ENCODE data around the gene KRTAP5-8. TPM values are rescaled to one million over a fixed set of nuclear protein-coding genes. Genes with fewer than 3 reads are reported as not detected.

Gene KRTAP5-8
- total RNA-seq, 4 donors from 2014 or later = 0.82 TPM; not detected in 3

GRCh38 chr11:71542879-71543777, 5.3 kb downstream of the KRTAP5-8 start:
- DNase-seq (no peak), ATAC-seq (no peak)

GRCh38 chr11:71543866-71544265, 6.0 kb downstream of the KRTAP5-8 start:
- no peaks in the 10 kb centered on the region for H3K36me3 ChIP-seq
- no peaks in the 10 kb centered on the region for H3K9me3 ChIP-seq
- DNase-seq (no peak), ATAC-seq (no peak)
- H3K27me3 ChIP-seq = no peaks in the 10 kb centered on the region
- no peak for TF ChIP-seq POLR2A (IDR thresholded peaks at IDR 0.05)
- TF ChIP-seq, protein P1, sequence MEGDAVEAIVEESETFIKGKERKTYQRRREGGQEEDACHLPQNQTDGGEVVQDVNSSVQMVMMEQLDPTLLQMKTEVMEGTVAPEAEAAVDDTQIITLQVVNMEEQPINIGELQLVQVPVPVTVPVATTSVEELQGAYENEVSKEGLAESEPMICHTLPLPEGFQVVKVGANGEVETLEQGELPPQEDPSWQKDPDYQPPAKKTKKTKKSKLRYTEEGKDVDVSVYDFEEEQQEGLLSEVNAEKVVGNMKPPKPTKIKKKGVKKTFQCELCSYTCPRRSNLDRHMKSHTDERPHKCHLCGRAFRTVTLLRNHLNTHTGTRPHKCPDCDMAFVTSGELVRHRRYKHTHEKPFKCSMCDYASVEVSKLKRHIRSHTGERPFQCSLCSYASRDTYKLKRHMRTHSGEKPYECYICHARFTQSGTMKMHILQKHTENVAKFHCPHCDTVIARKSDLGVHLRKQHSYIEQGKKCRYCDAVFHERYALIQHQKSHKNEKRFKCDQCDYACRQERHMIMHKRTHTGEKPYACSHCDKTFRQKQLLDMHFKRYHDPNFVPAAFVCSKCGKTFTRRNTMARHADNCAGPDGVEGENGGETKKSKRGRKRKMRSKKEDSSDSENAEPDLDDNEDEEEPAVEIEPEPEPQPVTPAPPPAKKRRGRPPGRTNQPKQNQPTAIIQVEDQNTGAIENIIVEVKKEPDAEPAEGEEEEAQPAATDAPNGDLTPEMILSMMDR (IDR thresholded peaks at IDR 0.05 in 4 of 5, conservative IDR thresholded peaks at IDR 0.05 in 1 of 5) = no peak
- no peaks in the 10 kb centered on the region for H3K4me1 ChIP-seq
- in situ Hi-C loops (cut with MboI; ENCODE audit: low sequenced_read_pairs in 4 of 4) = no loop called here
- H3K27ac ChIP-seq = no peak overlapping the region
- intact Hi-C loops (cut with DNase I; ENCODE audit: low total_unique reads) = no loop called here
- no peak overlapping the region for H3K4me3 ChIP-seq

More at GRCh38 chr11:71542879-71543777, 5.3 kb downstream of the KRTAP5-8 start:
- Histone ChIP-seq H3K4me3 (no peak overlapping the region), H3K27ac (no peak overlapping the region), H3K4me1 (no peaks in the 10 kb centered on the region), H3K36me3 (no peaks in the 10 kb centered on the region), H3K27me3 (no peaks in the 10 kb centered on the region), H3K9me3 (no peaks in the 10 kb centered on the region)
- intact Hi-C loops (cut with DNase I; ENCODE audit: low total_unique reads) (no loop called here), in situ Hi-C loops (cut with MboI; ENCODE audit: low sequenced_read_pairs in 4 of 4) (no loop called here)
- no peak for TF ChIP-seq POLR2A (IDR thresholded peaks at IDR 0.05)
- TF ChIP-seq, protein P1 (IDR thresholded peaks at IDR 0.05 in 4 of 5, conservative IDR thresholded peaks at IDR 0.05 in 1 of 5) = no peak

DNA sequence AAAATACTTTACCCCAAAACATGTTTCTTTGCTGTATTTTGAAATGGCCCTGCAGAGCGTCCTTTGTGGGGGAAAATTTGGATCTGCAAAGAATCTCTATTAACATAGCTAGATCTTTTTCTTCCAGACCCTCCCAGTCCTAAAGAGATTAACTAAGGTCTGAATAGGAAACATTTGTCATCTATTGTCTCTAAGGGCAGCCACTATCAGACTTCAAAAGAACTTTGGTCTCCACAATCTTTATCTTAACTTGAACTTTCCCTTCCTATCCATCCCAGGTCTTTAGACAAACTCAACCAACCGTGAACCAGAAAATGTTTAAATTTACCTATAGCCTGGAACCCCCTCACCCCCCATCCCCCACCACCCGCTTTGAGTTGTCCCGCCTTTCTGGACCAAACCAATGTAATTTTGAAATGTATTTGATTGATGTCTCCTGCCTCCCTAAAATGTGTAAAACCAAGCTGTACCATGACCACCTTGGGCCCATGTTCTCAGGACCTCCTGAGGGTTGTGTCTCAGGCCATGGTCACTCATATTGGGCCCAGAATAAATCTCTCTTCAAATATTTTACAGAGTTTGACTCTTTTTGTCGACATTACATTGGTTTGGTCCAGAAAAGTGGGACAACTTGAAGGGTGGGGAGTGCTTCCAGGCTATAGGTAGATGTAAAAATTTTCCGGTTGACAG, 6.8 kb downstream of the KRTAP5-8 start:
- no peak for ATAC-seq
- Histone ChIP-seq H3K27ac (no peak overlapping the region), H3K27me3 (no peaks in the 10 kb centered on the region), H3K9me3 (no peaks in the 10 kb centered on the region), H3K4me1 (no peaks in the 10 kb centered on the region), H3K36me3 (no peaks in the 10 kb centered on the region), H3K4me3 (no peak overlapping the region)
- in situ Hi-C loops (cut with MboI; ENCODE audit: low sequenced_read_pairs in 4 of 4) = no loop called here
- TF ChIP-seq, protein P1 (IDR thresholded peaks at IDR 0.05 in 4 of 5, conservative IDR thresholded peaks at IDR 0.05 in 1 of 5) = no peak
- TF ChIP-seq POLR2A (IDR thresholded peaks at IDR 0.05) = no peak
- intact Hi-C loops (cut with DNase I; ENCODE audit: low total_unique reads) = no loop called here
- DNase-seq = no peak

DNA sequence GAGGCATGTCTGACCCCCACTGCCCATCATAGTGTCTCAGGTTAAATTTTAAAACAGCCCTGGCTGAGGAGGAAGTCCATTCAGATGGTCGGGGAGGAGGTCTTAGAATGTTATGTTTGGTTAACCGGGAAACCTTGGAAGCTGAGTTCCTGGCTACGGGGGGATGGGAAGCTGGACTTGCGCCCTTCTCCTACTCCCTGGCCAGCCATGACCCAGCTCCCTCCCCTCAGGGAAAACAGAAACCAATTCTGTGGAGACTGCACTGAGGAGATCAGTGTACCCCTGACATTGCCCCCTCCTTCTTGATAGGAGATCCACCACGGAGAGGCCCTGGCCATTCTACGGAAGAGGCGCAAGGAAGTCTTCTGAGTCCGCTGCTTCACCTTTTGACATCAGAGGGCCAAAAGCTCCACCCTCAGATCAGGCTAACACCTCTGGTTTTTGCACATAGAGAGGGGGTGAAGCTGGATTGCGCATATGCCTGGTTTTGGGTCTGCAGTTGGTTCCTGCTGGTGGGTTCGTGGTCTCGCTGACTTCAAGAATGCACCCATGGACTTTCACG, 7.7 kb downstream of the KRTAP5-8 start:
- intact Hi-C loops (cut with DNase I; ENCODE audit: low total_unique reads) (no loop called here), in situ Hi-C loops (cut with MboI; ENCODE audit: low sequenced_read_pairs in 4 of 4) (no loop called here)
- DNase-seq = no peak
- H3K27ac ChIP-seq = no peak overlapping the region
- TF ChIP-seq, protein P1 (IDR thresholded peaks at IDR 0.05 in 4 of 5, conservative IDR thresholded peaks at IDR 0.05 in 1 of 5) = no peak
- no peak for TF ChIP-seq POLR2A (IDR thresholded peaks at IDR 0.05)
- no peaks in the 10 kb centered on the region for H3K9me3 ChIP-seq
- H3K27me3 ChIP-seq = no peaks in the 10 kb centered on the region
- no peaks in the 10 kb centered on the region for H3K4me1 ChIP-seq
- H3K4me3 ChIP-seq = no peak overlapping the region
- H3K36me3 ChIP-seq = no peaks in the 10 kb centered on the region
- no peak for ATAC-seq

Measured in gastrocnemius medialis (tissue), 4 donors.